HL-60 (cell line): ENCODE data around the gene DNAAF3.
A peak's percentile ranks its signal among the peaks of the same experiment; 100 is the strongest.

Experiments used
- DNase-seq, 2 experiments: peaks; one replicate each; pipeline ENCODE4 v3.0.0-alpha.2; 2010 to 2020; ENCODE audit warnings: low read depth in 1 of 2, low spot score in 1 of 2
- H3K27ac ChIP-seq: fragments of 250-450 bp; sonication (Bioruptor Pico); replicated peaks from 2 replicates; pipeline ENCODE4 v1.5.1; 2020; ENCODE audit warnings: mild to moderate bottlenecking, moderate library complexity
- H3K27me3 ChIP-seq: fragments of 250-450 bp; sonication (Bioruptor Pico); 2 replicates; pipeline ENCODE4 v1.5.1; 2021; ENCODE audit warnings: mild to moderate bottlenecking, moderate library complexity; ENCODE audit not compliant: insufficient read depth, poor library complexity, severe bottlenecking
- H3K4me3 ChIP-seq: replicated peaks from 2 replicates; pipeline ENCODE4 v1.5.1; 2011; ENCODE audit warnings: mild to moderate bottlenecking, control low read depth, low read length; ENCODE audit not compliant: insufficient read depth
- GABPA ChIP-seq: IDR thresholded peaks from 2 replicates; pipeline ENCODE4 v1.6.1; 2012; ENCODE audit warnings: low read depth
- POLR2AphosphoS5 ChIP-seq: IDR thresholded peaks from 2 replicates; pipeline ENCODE4 v1.6.1; 2012; ENCODE audit warnings: low read depth
- SPI1 ChIP-seq: IDR thresholded peaks from 2 replicates; pipeline ENCODE4 v1.6.1; 2012; ENCODE audit warnings: low read depth, mild to moderate bottlenecking, borderline replicate concordance
- TF ChIP-seq, protein P1 (sequence below): IDR thresholded peaks from one replicate; pipeline ENCODE4 v1.5.1; 2011; ENCODE audit warnings: low read length, control low read depth, inconsistent platforms; ENCODE audit not compliant: insufficient read depth
- TF ChIP-seq, protein P2 (sequence below): IDR thresholded peaks from 2 replicates; pipeline ENCODE4 v1.6.1; 2012; ENCODE audit warnings: low read depth; ENCODE audit not compliant: insufficient replicate concordance

The DNAAF3 gene

DNA sequence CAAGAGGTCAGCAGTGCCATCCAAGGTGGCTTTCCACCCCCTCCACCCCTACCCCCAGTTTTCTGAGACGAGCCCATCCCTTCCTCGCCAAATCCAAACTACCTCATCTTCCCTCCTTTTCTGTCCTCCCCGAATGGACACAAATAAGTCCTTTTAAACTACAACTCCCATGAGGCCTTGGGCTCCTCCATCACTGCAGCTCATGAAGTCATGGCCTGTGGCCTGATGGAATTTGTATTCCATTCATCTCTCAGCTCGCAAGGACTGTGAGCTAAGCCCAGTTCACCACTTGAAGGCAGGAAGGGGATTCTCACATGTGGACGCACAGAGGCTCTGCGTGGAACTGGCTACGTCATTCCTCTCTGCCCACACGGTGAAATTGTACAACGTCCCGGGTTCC is 30.4 kb upstream of the DNAAF3 start:
- TF ChIP-seq SPI1 (no peak), GABPA (no peak)
- TF ChIP-seq, protein P1, sequence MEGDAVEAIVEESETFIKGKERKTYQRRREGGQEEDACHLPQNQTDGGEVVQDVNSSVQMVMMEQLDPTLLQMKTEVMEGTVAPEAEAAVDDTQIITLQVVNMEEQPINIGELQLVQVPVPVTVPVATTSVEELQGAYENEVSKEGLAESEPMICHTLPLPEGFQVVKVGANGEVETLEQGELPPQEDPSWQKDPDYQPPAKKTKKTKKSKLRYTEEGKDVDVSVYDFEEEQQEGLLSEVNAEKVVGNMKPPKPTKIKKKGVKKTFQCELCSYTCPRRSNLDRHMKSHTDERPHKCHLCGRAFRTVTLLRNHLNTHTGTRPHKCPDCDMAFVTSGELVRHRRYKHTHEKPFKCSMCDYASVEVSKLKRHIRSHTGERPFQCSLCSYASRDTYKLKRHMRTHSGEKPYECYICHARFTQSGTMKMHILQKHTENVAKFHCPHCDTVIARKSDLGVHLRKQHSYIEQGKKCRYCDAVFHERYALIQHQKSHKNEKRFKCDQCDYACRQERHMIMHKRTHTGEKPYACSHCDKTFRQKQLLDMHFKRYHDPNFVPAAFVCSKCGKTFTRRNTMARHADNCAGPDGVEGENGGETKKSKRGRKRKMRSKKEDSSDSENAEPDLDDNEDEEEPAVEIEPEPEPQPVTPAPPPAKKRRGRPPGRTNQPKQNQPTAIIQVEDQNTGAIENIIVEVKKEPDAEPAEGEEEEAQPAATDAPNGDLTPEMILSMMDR: no peak

DNA sequence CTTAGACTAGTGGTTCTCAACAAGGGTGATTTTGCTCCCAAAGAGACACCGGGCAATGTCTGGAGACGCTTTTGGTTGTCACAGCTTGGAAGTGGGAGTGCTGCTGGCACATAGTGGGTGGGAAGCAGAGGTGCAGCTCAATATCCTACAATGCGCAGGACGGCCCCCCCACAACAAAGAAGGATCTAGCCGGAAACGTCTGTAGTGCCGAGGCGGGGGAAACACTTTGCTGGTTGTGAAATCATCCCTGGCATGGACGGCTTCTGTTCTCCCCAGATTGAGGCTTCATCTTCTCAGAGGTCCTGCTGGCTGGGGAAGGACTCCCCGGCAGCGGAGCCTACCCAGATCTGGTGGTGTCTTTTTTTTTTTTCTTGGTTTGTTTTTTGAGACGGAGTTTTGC is 27.1 kb upstream of the DNAAF3 start:
- H3K27me3 ChIP-seq: no peaks in the 10 kb centered on the region
- peak in 1 of 2 experiments; percentile 80 for DNase-seq
- H3K27ac ChIP-seq: no peak overlapping the region
- TF ChIP-seq GABPA (no peak), POLR2AphosphoS5 (no peak), SPI1 (no peak)
- TF ChIP-seq, protein P1: no peak
- no peak overlapping the region for H3K4me3 ChIP-seq

More for the DNA sequence above, 30.4 kb upstream of the DNAAF3 start:
- Histone ChIP-seq H3K27me3 (no peaks in the 10 kb centered on the region), H3K27ac (no peak overlapping the region), H3K4me3 (no peak overlapping the region)
- DNase-seq: no peak

DNA sequence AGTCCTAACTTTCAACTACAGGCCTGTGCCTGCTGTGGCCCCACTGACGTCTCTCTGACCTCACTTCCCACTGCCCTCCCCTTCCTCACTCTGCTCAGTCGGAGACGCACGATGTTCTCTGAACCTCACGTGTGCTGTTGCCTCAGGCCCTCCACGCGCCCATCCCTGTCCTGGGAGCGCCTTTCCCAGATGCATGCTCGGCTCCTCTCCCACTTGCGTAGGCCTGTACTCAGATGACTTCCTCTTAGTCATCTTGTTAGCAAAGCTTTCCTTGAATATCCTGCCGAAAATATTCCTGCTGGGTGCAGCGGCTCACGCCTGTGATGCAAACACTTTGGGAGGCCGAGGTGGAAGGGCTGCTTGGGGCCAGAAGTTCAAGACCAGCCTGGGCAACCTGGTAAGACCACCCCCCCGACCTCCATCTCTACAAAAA is 23.0 kb upstream of the DNAAF3 start:
- no peak for DNase-seq
- H3K4me3 ChIP-seq: no peak overlapping the region
- TF ChIP-seq POLR2AphosphoS5 (no peak), GABPA (no peak), SPI1 (no peak)
- TF ChIP-seq, protein P1: no peak
- TF ChIP-seq, protein P2, sequence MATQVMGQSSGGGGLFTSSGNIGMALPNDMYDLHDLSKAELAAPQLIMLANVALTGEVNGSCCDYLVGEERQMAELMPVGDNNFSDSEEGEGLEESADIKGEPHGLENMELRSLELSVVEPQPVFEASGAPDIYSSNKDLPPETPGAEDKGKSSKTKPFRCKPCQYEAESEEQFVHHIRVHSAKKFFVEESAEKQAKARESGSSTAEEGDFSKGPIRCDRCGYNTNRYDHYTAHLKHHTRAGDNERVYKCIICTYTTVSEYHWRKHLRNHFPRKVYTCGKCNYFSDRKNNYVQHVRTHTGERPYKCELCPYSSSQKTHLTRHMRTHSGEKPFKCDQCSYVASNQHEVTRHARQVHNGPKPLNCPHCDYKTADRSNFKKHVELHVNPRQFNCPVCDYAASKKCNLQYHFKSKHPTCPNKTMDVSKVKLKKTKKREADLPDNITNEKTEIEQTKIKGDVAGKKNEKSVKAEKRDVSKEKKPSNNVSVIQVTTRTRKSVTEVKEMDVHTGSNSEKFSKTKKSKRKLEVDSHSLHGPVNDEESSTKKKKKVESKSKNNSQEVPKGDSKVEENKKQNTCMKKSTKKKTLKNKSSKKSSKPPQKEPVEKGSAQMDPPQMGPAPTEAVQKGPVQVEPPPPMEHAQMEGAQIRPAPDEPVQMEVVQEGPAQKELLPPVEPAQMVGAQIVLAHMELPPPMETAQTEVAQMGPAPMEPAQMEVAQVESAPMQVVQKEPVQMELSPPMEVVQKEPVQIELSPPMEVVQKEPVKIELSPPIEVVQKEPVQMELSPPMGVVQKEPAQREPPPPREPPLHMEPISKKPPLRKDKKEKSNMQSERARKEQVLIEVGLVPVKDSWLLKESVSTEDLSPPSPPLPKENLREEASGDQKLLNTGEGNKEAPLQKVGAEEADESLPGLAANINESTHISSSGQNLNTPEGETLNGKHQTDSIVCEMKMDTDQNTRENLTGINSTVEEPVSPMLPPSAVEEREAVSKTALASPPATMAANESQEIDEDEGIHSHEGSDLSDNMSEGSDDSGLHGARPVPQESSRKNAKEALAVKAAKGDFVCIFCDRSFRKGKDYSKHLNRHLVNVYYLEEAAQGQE: no peak
- no peak overlapping the region for H3K27ac ChIP-seq
- no peaks in the 10 kb centered on the region for H3K27me3 ChIP-seq

DNA sequence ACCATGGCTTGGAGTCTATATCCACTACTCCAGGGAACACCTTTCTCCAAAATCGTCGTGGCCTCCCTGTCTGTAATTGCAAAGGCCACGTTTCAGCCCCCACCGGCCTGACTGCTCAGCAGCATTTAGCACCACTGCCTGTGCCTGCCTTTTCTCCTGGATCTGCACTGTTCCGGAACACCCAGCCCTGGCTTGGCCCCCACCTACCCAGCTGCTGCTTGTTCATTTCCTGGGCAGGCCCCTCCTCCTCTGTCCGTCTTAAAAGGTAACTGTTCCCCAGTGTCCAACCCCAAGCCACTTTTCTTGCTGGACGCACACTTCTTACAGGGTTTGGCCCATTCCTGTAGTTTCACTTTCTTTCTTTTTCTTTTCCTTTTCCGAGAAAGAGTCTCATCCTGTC is 22.2 kb upstream of the DNAAF3 start:
- Histone ChIP-seq H3K27me3 (no peaks in the 10 kb centered on the region), H3K4me3 (no peak overlapping the region), H3K27ac (no peak overlapping the region)
- DNase-seq: no peak
- TF ChIP-seq GABPA (no peak), POLR2AphosphoS5 (no peak), SPI1 (no peak)
- TF ChIP-seq, protein P1: no peak
- TF ChIP-seq, protein P2: no peak
